Liver (tissue), 3 donors: ENCODE data around the gene GFOD2.

Experiments
- CTCF ChIP-seq: fragments of 150-350 bp; IDR thresholded peaks from 2 replicates; pipeline ENCODE4 v1.5.1; 2017; ENCODE audit warnings: improper control_type of control experiment, low read depth, low read length; ENCODE audit not compliant: missing input control
- EGR1 ChIP-seq, 2 donors: IDR thresholded peaks; 2 replicates each; pipeline ENCODE4 v1.6.1; 2016 to 2018; ENCODE audit warnings: antibody characterized with exemption in 2 of 2, low read depth in 2 of 2
- MAX ChIP-seq: IDR thresholded peaks from 2 replicates; pipeline ENCODE4 v1.6.1; 2016; ENCODE audit warnings: antibody characterized with exemption
- RXRA ChIP-seq, 2 donors: IDR thresholded peaks; 2 replicates each; pipeline ENCODE4 v1.6.1; 2017 to 2018; ENCODE audit warnings: antibody characterized with exemption in 2 of 2, mild to moderate bottlenecking in 1 of 2
- TAF1 ChIP-seq: conservative IDR thresholded peaks from 2 replicates; pipeline ENCODE4 v1.6.1; 2016; ENCODE audit warnings: antibody characterized with exemption, mild to moderate bottlenecking
- donor health status: healthy.
- donor health status: healthy.

- TF ChIP-seq CTCF (no peak), TAF1 (no peak), EGR1 (IDR thresholded peaks at IDR 0.05; ENCODE audit: low read depth in 2 of 2) (no peak), MAX (no peak), RXRA (IDR thresholded peaks at IDR 0.05) (no peak)
These were observed 30.4 kb upstream of the GFOD2 start for GRCh38 chr16:67749436-67750078.
